SH-SY5Y (cell line): ENCODE data around the gene PDE11A.

Source experiments
- GATA2 ChIP-seq: IDR thresholded peaks from 2 replicates; pipeline ENCODE4 v1.6.1; 2011; ENCODE audit warnings: mild to moderate bottlenecking, low read depth, low read length
- GATA3 ChIP-seq: IDR thresholded peaks from 2 replicates; pipeline ENCODE4 v1.6.1; 2011; ENCODE audit warnings: low read depth, mild to moderate bottlenecking, low read length, moderate library complexity

GRCh38 chr2:177746358-177746757 is 326.2 kb downstream of the PDE11A start:
- TF ChIP-seq GATA3, result no peak
- TF ChIP-seq GATA2, result no peak
